Memory B cell (primary cell): Measurements from ENCODE around the gene C10orf105.
A peak's percentile ranks its signal among the peaks of the same experiment; 100 is the strongest.

ENCODE experiments used
- ATAC-seq: fragments of 150-1000 bp; cut with Tn5 transposase; 2 replicates; pipeline ENCODE4 v1.10.0; 2021; ENCODE audit warnings: low read depth, mild to moderate bottlenecking, moderate library complexity
- DNase-seq, 2 donors: peaks; one replicate each; pipeline ENCODE4 v3.0.0; 2022; ENCODE audit warnings: low spot score in 2 of 2
- H3K27ac Mint-ChIP-seq: one replicate; pipeline ENCODE4 v1.8.0; 2022; ENCODE audit warnings: mild to moderate bottlenecking, moderate library complexity, mixed read lengths
- H3K27me3 Mint-ChIP-seq: one replicate; pipeline ENCODE4 v1.8.0; 2022; ENCODE audit warnings: mixed read lengths
- H3K36me3 Mint-ChIP-seq: one replicate; pipeline ENCODE4 v1.8.0; 2022; ENCODE audit warnings: mild to moderate bottlenecking, mixed read lengths
- H3K4me1 Mint-ChIP-seq: one replicate; pipeline ENCODE4 v1.8.0; 2022; ENCODE audit warnings: mixed read lengths
- H3K4me3 Mint-ChIP-seq: one replicate; pipeline ENCODE4 v1.8.0; 2022; ENCODE audit warnings: mild to moderate bottlenecking, moderate library complexity, mixed read lengths
- H3K9me3 Mint-ChIP-seq: one replicate; pipeline ENCODE4 v1.8.0; 2022; ENCODE audit warnings: mixed read lengths

Gene C10orf105

GRCh38 chr10:71747039-71747531 lies 27.5 kb upstream of the C10orf105 start:
- DNase-seq (no peak), ATAC-seq (no peak)
- H3K9me3 Mint-ChIP-seq: peaks cover 2% of the 10 kb centered on the region
- peak overlapping the region; percentile 17 for H3K4me3 Mint-ChIP-seq
- H3K4me1 Mint-ChIP-seq: peaks cover 66% of the 10 kb centered on the region
- H3K27ac Mint-ChIP-seq: peak overlapping the region; percentile 91
- H3K36me3 Mint-ChIP-seq: peaks cover 8% of the 10 kb centered on the region
- H3K27me3 Mint-ChIP-seq: no peaks in the 10 kb centered on the region

GRCh38 chr10:71746344-71747037 lies 26.9 kb upstream of the C10orf105 start:
- DNase-seq: no peak
- Mint-ChIP-seq H3K36me3 (peaks cover 6% of the 10 kb centered on the region), H3K4me3 (no peak overlapping the region), H3K27ac (peak overlapping the region; percentile 91), H3K9me3 (peaks cover 2% of the 10 kb centered on the region), H3K4me1 (peaks cover 66% of the 10 kb centered on the region), H3K27me3 (no peaks in the 10 kb centered on the region)
- ATAC-seq: no peak

GRCh38 chr10:71745664-71746250 lies 26.2 kb upstream of the C10orf105 start:
- H3K36me3 Mint-ChIP-seq: peaks cover 5% of the 10 kb centered on the region
- peaks cover 2% of the 10 kb centered on the region for H3K9me3 Mint-ChIP-seq
- no peak for DNase-seq
- ATAC-seq: no peak
- H3K27ac Mint-ChIP-seq: no peak overlapping the region
- no peaks in the 10 kb centered on the region for H3K27me3 Mint-ChIP-seq
- no peak overlapping the region for H3K4me3 Mint-ChIP-seq
- peaks cover 68% of the 10 kb centered on the region for H3K4me1 Mint-ChIP-seq

DNA sequence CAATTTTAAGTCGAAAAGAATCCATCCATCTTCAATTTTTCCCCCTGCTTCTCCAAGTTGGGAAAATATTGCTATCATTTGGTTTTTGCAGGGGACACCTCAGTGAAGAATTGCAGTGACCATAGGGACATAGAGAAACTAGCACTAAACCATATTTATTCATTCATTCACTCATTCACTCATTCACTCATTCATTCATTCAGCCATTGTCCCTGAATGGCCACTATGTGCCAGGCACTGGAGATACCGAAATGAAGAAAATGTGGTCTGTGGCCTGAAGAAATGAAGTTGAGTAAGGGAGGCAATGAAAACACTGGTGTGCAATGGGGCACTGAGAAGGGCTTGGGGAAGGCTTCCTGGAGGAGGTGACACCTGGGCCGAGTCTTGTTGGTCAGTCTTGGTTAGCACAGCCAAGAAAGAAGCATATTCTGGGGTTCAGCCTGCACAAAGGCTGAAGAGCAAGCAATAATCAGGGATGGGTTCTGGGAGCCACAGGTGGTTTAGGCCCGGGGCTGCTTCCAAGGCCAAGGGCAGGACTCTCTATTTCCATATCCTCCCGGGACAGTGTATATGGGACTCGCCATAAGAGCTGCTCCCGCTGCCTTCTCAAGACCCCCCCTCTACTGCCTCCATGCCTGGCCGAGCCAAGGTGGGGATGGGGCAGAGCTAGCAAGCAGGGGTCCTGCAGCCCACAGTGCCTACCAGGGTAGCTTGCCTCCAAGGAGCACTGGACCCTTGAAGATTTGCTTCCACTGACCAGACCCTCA lies 25.5 kb upstream of the C10orf105 start:
- no peaks in the 10 kb centered on the region for H3K27me3 Mint-ChIP-seq
- H3K4me1 Mint-ChIP-seq: peaks cover 68% of the 10 kb centered on the region
- no peaks in the 10 kb centered on the region for H3K36me3 Mint-ChIP-seq
- peak overlapping the region; percentile 35 for H3K27ac Mint-ChIP-seq
- H3K4me3 Mint-ChIP-seq: no peak overlapping the region
- ATAC-seq (no peak), DNase-seq (no peak)
- H3K9me3 Mint-ChIP-seq: peaks cover 2% of the 10 kb centered on the region

- Mint-ChIP-seq H3K27ac (no peak overlapping the region), H3K4me1 (peaks cover 64% of the 10 kb centered on the region), H3K36me3 (no peaks in the 10 kb centered on the region), H3K9me3 (peaks cover 2% of the 10 kb centered on the region), H3K27me3 (no peaks in the 10 kb centered on the region), H3K4me3 (no peak overlapping the region)
- ATAC-seq (no peak), DNase-seq (no peak)
Measured at GRCh38 chr10:71743866-71744265, 24.3 kb upstream of the C10orf105 start.

DNA sequence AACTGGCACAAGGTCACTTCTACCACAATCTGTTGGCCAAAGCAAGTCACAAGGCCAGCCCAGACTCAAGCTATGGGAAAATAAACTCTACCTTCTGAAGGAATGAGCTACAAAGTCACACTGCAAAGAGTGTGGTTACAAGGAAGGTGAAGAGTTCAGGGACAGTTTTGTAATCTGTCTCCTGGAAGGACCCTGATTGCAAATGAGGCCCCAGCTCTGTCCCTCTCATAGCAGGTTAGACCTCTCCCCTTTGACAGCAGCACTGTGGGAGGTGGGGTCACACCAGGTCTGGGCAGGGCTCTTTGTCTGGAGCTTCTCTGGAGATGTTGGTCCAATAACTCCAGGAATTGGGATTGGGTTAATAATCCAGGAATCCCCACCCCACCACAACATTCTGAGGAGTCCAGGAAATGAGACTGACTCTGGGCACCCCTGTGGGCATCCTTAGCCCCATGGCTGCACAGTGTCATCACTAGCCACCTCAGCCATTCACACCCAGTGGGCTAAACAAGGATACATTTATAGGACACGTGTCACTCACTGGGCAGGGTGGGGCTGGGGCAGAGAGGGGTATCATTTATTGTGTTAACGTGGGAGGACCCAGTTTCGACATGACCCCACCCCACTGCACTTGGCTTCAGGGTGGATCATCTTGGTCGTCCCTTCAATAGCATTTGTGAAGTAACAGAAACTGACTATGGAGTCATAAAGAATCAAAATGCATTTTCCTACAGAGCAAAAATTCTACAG lies 23.7 kb upstream of the C10orf105 start:
- Mint-ChIP-seq H3K27ac (peak overlapping the region; percentile 58), H3K9me3 (peaks cover 2% of the 10 kb centered on the region), H3K36me3 (no peaks in the 10 kb centered on the region), H3K4me3 (no peak overlapping the region), H3K4me1 (peaks cover 59% of the 10 kb centered on the region), H3K27me3 (no peaks in the 10 kb centered on the region)
- no peak for DNase-seq
- ATAC-seq: no peak

DNA sequence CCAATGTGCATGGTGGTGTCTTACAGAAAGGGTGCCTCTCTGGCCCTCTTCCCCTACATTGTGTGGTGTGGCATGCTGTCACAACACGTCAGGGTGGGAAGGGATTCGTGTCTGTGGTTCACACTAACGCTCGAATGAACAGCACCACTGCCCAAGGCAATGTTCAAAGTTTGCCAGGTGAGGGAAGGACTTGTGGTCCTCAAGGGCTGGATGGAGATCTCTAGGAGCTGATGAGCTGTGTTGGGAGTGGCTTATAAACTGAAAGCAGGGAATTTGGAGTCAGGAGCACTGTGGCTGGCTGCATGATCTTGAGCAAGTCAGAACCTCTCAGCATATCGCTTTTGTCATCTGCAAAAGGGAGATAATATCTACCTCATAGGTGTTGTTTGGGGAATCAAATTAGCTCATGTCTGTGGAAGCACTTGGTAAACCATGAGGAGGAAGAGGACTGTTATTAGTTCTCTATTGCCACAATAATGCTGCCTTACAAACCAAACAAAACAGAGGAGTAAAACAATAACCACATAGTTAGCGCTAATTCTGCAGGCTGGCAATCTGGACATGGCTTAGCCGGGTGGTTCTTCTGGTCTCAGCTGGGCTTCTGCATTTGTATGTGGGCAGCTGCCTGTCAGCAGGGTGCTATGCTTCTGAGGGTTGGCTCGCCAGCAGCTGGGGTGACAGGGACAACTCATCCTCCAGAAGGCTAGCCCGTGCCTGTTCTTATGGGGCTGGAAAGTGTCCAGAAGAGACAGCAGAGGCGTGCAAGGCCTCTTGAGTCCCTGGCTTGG lies 22.9 kb upstream of the C10orf105 start:
- ATAC-seq: peak; percentile 44
- no peaks in the 10 kb centered on the region for H3K36me3 Mint-ChIP-seq
- peak overlapping the region; percentile 58 for H3K27ac Mint-ChIP-seq
- H3K4me1 Mint-ChIP-seq: peaks cover 58% of the 10 kb centered on the region
- no peak for DNase-seq
- H3K4me3 Mint-ChIP-seq: no peak overlapping the region
- H3K27me3 Mint-ChIP-seq: no peaks in the 10 kb centered on the region
- no peaks in the 10 kb centered on the region for H3K9me3 Mint-ChIP-seq

DNA sequence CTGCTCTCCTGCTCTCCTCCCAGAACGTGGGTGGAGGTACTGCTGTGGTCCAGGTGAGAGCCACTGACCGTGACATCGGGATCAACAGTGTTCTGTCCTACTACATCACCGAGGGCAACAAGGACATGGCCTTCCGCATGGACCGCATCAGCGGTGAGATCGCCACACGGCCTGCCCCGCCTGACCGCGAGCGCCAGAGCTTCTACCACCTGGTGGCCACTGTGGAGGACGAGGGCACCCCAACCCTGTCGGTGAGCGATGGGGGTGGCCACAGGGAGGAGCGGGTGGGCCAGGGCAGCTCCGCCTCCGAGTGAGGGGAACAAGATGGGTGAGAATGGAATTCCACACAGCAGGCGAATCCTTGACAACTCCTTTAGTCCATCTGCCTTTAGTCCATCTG lies 22.1 kb upstream of the C10orf105 start:
- Mint-ChIP-seq H3K27me3 (no peaks in the 10 kb centered on the region), H3K36me3 (no peaks in the 10 kb centered on the region), H3K4me3 (no peak overlapping the region), H3K9me3 (no peaks in the 10 kb centered on the region), H3K27ac (no peak overlapping the region), H3K4me1 (peaks cover 55% of the 10 kb centered on the region)
- ATAC-seq (no peak), DNase-seq (no peak)

GRCh38 chr10:71741029-71741428 lies 21.5 kb upstream of the C10orf105 start:
- H3K9me3 Mint-ChIP-seq: no peaks in the 10 kb centered on the region

GRCh38 chr10:71740069-71740653 lies 20.6 kb upstream of the C10orf105 start:
- no peak overlapping the region for H3K4me3 Mint-ChIP-seq

More at GRCh38 chr10:71741029-71741428, 21.5 kb upstream of the C10orf105 start:
- Mint-ChIP-seq H3K4me1 (peaks cover 57% of the 10 kb centered on the region), H3K27ac (peak overlapping the region; percentile 25), H3K27me3 (no peaks in the 10 kb centered on the region), H3K36me3 (no peaks in the 10 kb centered on the region), H3K4me3 (no peak overlapping the region)
- DNase-seq (no peak), ATAC-seq (no peak)

DNA sequence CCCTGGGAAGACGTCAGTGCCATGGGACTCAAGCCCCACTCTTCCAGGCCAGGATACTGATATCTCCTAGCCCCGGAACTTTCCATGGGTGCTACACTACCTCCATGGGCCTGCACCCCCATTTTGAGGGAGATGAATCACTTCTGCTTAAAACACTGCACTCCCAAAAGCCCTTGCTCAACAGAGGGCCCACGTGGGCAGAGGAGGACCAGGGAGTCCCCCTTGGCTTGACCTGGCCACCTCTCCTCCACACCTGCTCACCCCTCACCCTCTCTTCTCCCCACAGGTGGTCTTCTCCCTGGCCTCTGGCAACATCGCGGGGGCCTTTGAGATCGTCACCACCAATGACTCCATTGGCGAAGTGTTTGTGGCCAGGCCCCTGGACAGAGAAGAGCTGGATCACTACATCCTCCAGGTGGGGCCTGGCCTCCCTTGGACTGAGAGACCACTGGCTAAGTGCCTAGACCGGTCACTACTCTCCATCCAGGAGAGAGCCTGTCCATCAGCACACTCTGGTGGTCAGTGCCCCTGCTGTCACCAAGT lies 19.9 kb upstream of the C10orf105 start:
- Mint-ChIP-seq H3K4me3 (no peak overlapping the region), H3K4me1 (peaks cover 64% of the 10 kb centered on the region), H3K27me3 (no peaks in the 10 kb centered on the region), H3K36me3 (no peaks in the 10 kb centered on the region), H3K27ac (no peak overlapping the region), H3K9me3 (no peaks in the 10 kb centered on the region)
- DNase-seq (no peak), ATAC-seq (no peak)

More at GRCh38 chr10:71740069-71740653, 20.6 kb upstream of the C10orf105 start:
- H3K4me1 Mint-ChIP-seq: peaks cover 60% of the 10 kb centered on the region
- ATAC-seq: no peak
- no peaks in the 10 kb centered on the region for H3K9me3 Mint-ChIP-seq
- H3K27ac Mint-ChIP-seq: no peak overlapping the region
- H3K27me3 Mint-ChIP-seq: no peaks in the 10 kb centered on the region
- DNase-seq: no peak
- H3K36me3 Mint-ChIP-seq: no peaks in the 10 kb centered on the region

GRCh38 chr10:71737834-71738197 lies 18.2 kb upstream of the C10orf105 start:
- no peaks in the 10 kb centered on the region for H3K9me3 Mint-ChIP-seq
- no peak for ATAC-seq
- H3K4me1 Mint-ChIP-seq: peaks cover 69% of the 10 kb centered on the region
- peak overlapping the region; percentile 15 for H3K27ac Mint-ChIP-seq
- H3K4me3 Mint-ChIP-seq: no peak overlapping the region
- no peak for DNase-seq
- no peaks in the 10 kb centered on the region for H3K27me3 Mint-ChIP-seq
- no peaks in the 10 kb centered on the region for H3K36me3 Mint-ChIP-seq
